Loucy (cell line): ENCODE data around the gene ZCWPW1.
"Not testable (repeated sequence)": the region's sequence is repeated elsewhere in the genome, so short reads cannot be mapped to it uniquely, and the experiment has no call there.

Source experiments
- H2AFZ ChIP-seq: fragments of 200-600 bp; sonication (generic); 2 replicates; pipeline ENCODE4 v1.6.0; 2016; ENCODE audit warnings: antibody characterized with exemption, mild to moderate bottlenecking, low read length, moderate library complexity
- H3F3A ChIP-seq: fragments of 200-600 bp; 2 replicates; pipeline ENCODE4 v1.6.0; 2016; ENCODE audit warnings: antibody characterized with exemption, low read depth, mild to moderate bottlenecking
- H3K27me3 ChIP-seq: fragments of 200-600 bp; sonication (generic); 2 replicates; pipeline ENCODE4 v1.6.1; 2014; ENCODE audit warnings: low read length, mild to moderate bottlenecking; ENCODE audit not compliant: insufficient read depth, poor library complexity, severe bottlenecking
- H3K36me3 ChIP-seq: fragments of 200-600 bp; sonication (generic); 2 replicates; pipeline ENCODE4 v1.6.1; 2016; ENCODE audit warnings: low read length; ENCODE audit not compliant: insufficient read depth
- H3K4me1 ChIP-seq: fragments of 200-600 bp; sonication (generic); 2 replicates; pipeline ENCODE4 v1.5.1; 2014; ENCODE audit warnings: low read length, mild to moderate bottlenecking; ENCODE audit not compliant: insufficient read depth, poor library complexity, severe bottlenecking
- H3K4me2 ChIP-seq: fragments of 200-600 bp; sonication (generic); 2 replicates; pipeline ENCODE4 v1.6.0; 2014; ENCODE audit warnings: antibody characterized with exemption, low read length, low read depth, mild to moderate bottlenecking; ENCODE audit not compliant: poor library complexity, severe bottlenecking
- H3K4me3 ChIP-seq: fragments of 200-600 bp; sonication (generic); 2 replicates; pipeline ENCODE4 v1.5.1; 2014; ENCODE audit warnings: low read length, mild to moderate bottlenecking, mixed read lengths; ENCODE audit not compliant: poor library complexity, severe bottlenecking
- H3K79me2 ChIP-seq: fragments of 200-600 bp; sonication (generic); 2 replicates; pipeline ENCODE4 v1.6.1; 2014; ENCODE audit warnings: low read length; ENCODE audit not compliant: insufficient read depth
- H3K9ac ChIP-seq: fragments of 200-600 bp; sonication (generic); 2 replicates; pipeline ENCODE4 v1.6.0; 2014; ENCODE audit warnings: mild to moderate bottlenecking, low read depth, low read length, moderate library complexity; ENCODE audit not compliant: poor library complexity, severe bottlenecking
- H3K9me2 ChIP-seq: fragments of 200-600 bp; sonication (generic); replicated peaks from 2 replicates; pipeline ENCODE4 v1.6.1; 2016; ENCODE audit warnings: low read depth, low read length, mixed read lengths
- H3K9me3 ChIP-seq: fragments of 200-600 bp; sonication (generic); 2 replicates; pipeline ENCODE4 v1.6.1; 2014; ENCODE audit warnings: mild to moderate bottlenecking, antibody characterized with exemption, low read length, low read depth; ENCODE audit not compliant: insufficient read depth
- H4K20me1 ChIP-seq: fragments of 200-600 bp; sonication (generic); 2 replicates; pipeline ENCODE4 v1.6.0; 2014; ENCODE audit warnings: antibody characterized with exemption, low read length, mild to moderate bottlenecking; ENCODE audit not compliant: insufficient read depth, poor library complexity, severe bottlenecking
- EZH2phosphoT487 ChIP-seq: fragments of 200-600 bp; IDR thresholded peaks from 2 replicates; pipeline ENCODE4 v1.6.1; 2018; ENCODE audit warnings: antibody characterized with exemption, mild to moderate bottlenecking, moderate library complexity, borderline replicate concordance
- TF ChIP-seq, protein P1 (sequence below): fragments of 200-600 bp; sonication (generic); conservative IDR thresholded peaks from 2 replicates; pipeline ENCODE4 v1.5.1; 2014; ENCODE audit warnings: mild to moderate bottlenecking, antibody characterized with exemption, low read length

The ZCWPW1 gene

GRCh38 chr7:100384628-100385294, 43.7 kb downstream of the ZCWPW1 start:
- Histone ChIP-seq H2AFZ (no peak overlapping the region), H3K4me3 (no peak overlapping the region), H3K4me2 (no peak overlapping the region), H3K27me3 (no peaks in the 10 kb centered on the region), H4K20me1 (no peaks in the 10 kb centered on the region), H3K9me2 (no peaks in the 10 kb centered on the region), H3K4me1 (no peaks in the 10 kb centered on the region), H3K79me2 (no peaks in the 10 kb centered on the region), H3K9me3 (no peaks in the 10 kb centered on the region), H3K9ac (no peak overlapping the region), H3F3A (no peaks in the 10 kb centered on the region), H3K36me3 (no peaks in the 10 kb centered on the region)
- no peak for TF ChIP-seq EZH2phosphoT487
- TF ChIP-seq, protein P1, sequence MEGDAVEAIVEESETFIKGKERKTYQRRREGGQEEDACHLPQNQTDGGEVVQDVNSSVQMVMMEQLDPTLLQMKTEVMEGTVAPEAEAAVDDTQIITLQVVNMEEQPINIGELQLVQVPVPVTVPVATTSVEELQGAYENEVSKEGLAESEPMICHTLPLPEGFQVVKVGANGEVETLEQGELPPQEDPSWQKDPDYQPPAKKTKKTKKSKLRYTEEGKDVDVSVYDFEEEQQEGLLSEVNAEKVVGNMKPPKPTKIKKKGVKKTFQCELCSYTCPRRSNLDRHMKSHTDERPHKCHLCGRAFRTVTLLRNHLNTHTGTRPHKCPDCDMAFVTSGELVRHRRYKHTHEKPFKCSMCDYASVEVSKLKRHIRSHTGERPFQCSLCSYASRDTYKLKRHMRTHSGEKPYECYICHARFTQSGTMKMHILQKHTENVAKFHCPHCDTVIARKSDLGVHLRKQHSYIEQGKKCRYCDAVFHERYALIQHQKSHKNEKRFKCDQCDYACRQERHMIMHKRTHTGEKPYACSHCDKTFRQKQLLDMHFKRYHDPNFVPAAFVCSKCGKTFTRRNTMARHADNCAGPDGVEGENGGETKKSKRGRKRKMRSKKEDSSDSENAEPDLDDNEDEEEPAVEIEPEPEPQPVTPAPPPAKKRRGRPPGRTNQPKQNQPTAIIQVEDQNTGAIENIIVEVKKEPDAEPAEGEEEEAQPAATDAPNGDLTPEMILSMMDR: no peak

DNA sequence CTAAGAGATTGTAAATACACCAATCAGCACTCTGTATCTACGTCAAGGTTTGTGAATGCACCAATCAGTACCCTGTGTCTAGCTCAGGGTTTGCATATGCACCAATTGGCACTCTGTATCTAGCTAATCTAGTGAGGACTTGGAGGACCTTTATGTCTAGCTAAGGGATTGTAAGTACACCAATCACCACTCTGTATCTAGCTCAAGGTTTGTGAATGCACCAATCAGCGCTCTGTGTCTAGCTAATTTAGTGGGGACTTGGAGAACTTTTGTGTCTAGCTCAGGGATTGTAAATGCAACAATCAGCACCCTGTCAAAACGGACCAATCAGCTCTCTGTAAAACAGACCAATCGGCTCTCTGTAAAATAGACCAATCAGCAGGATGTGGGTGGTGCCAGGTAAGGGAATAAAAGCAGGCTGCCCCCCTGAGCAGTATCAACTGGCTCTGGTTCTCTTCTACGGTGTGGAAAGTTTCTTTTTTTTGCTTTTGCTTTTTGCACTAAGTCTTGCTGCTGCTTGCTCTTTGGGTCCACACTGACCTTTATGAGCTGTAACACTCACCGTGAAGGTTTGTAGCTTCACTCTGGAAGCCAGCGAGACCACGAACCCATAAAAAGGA, 46.2 kb downstream of the ZCWPW1 start:
- not testable (repeated sequence) for H3K27me3 ChIP-seq, H3K9ac ChIP-seq, H3K9me3 ChIP-seq, H3K9me2 ChIP-seq, H3K4me3 ChIP-seq, H3K79me2 ChIP-seq, H3K4me2 ChIP-seq, H4K20me1 ChIP-seq, H3K4me1 ChIP-seq, H3F3A ChIP-seq, H3K36me3 ChIP-seq
- H2AFZ ChIP-seq: 0 out of 2 replicates have a peak overlapping the region, but pooled peaks have one; percentile 4

GRCh38 chr7:100381531-100382233, 46.8 kb downstream of the ZCWPW1 start:
- not testable (repeated sequence) for H3K4me3 ChIP-seq, H3K9ac ChIP-seq, H3K36me3 ChIP-seq, H3K27me3 ChIP-seq, H3K4me1 ChIP-seq, H2AFZ ChIP-seq, H3K9me3 ChIP-seq, H3K9me2 ChIP-seq, H3K4me2 ChIP-seq, H3K79me2 ChIP-seq, H3F3A ChIP-seq, H4K20me1 ChIP-seq

GRCh38 chr7:100380196-100380595, 48.3 kb downstream of the ZCWPW1 start:
- H3K9me2 ChIP-seq: no peaks in the 10 kb centered on the region
- H3K9ac ChIP-seq: no peak overlapping the region
- no peaks in the 10 kb centered on the region for H3K27me3 ChIP-seq
- H3K36me3 ChIP-seq: no peaks in the 10 kb centered on the region
- no peaks in the 10 kb centered on the region for H3K4me1 ChIP-seq
- no peak overlapping the region for H3K4me2 ChIP-seq
- no peaks in the 10 kb centered on the region for H4K20me1 ChIP-seq
- H3F3A ChIP-seq: no peaks in the 10 kb centered on the region
- no peaks in the 10 kb centered on the region for H3K9me3 ChIP-seq
- TF ChIP-seq, protein P1: no peak
- TF ChIP-seq EZH2phosphoT487: no peak
- H2AFZ ChIP-seq: no peak overlapping the region
- H3K4me3 ChIP-seq: no peak overlapping the region
- no peaks in the 10 kb centered on the region for H3K79me2 ChIP-seq
